Measurements from ENCODE around the gene SYT9. TPM values are rescaled to one million over a fixed set of nuclear protein-coding genes. Genes with fewer than 3 reads are reported as not detected.

SYT9 gene
- total and polyA plus RNA-seq, 2 of the 8 experiments (the other 6 are each of a cell fraction or from before 2014, with no cell fraction given): 1.5 to 2.9 TPM

DNA sequence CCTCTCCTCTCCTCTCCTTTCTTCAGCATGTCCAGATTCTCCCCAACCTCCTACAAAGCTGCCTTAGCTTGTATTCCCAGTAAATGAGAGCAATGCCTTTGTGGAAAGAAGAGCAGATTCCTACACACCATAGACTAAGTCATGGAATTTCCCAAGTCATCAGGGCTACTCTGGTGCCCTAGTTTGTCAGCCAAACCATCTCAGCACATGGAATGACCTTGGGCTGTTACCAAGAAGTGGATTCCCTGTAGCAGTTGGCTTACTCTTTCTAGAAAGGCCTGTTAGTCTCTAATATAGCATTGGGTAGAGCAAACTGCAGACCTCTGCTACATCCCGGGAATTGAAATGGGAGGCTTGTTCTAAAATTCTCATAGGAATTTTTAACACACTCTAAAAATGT lies 124.7 kb downstream of the SYT9 start:
- POLR2A ChIA-PET (ENCODE audit: partially characterized antibody): no interaction called here
- Histone ChIP-seq H4K8ac (ENCODE audit: extremely low read depth, insufficient read depth, low read length) (no peak overlapping the region), H3K56ac (replicated peaks; ENCODE audit: insufficient read length, low read depth, low read length) (peak overlapping the region; percentile 75), H3K9ac (replicated peaks in 1 of 4; ENCODE audit: extremely low read depth in 1 of 4, low read depth in 3 of 4, low read length in 3 of 4) (no peak overlapping the region), H3K4me1 (replicated peaks in 1 of 4; ENCODE audit: control insufficient read depth in 3 of 4, insufficient read depth in 4 of 4, low read length in 3 of 4) (no peaks in the 10 kb centered on the region), H4K91ac (replicated peaks; ENCODE audit: insufficient read length, low read length) (no peak overlapping the region), H4K20me1 (replicated peaks in 1 of 2; ENCODE audit: control insufficient read depth in 1 of 2, insufficient read depth in 2 of 2, low read length in 2 of 2) (no peaks in the 10 kb centered on the region), H2AK5ac (ENCODE audit: low read depth, low read length) (no peak overlapping the region), H3K9me3 (ENCODE audit: insufficient read depth in 2 of 2, low read depth in 1 of 2, low read length in 1 of 2) (peaks cover 0 to 11% of the 10 kb centered on the region in 2 experiments; a peak in 3 of 4 replicates), H3K18ac (ENCODE audit: extremely low read depth, low read length) (no peak overlapping the region), H4K5ac (ENCODE audit: insufficient read length, low read depth, low read length) (no peak overlapping the region), H2BK15ac (ENCODE audit: low read length) (no peak overlapping the region), H2AFZ (ENCODE audit: low read length) (no peak overlapping the region), H3K27ac (ENCODE audit: low read depth, low read length) (no peak overlapping the region), H3K36me3 (ENCODE audit: control insufficient read depth in 2 of 4, insufficient read depth in 4 of 4, low read length in 3 of 4) (no peaks in the 10 kb centered on the region), H2BK20ac (ENCODE audit: low read length) (no peak overlapping the region), H3K14ac (ENCODE audit: insufficient read length) (no peak overlapping the region), H3K23me2 (ENCODE audit: low read depth, low read length) (peaks cover 1% of the 10 kb centered on the region; the same call in 1 of the 2 replicates), H2BK12ac (ENCODE audit: low read depth, low read length) (no peak overlapping the region), H2BK120ac (replicated peaks; ENCODE audit: low read depth, low read length) (no peak overlapping the region), H3K4me3 (ENCODE audit: extremely low read depth in 1 of 4, insufficient read depth in 2 of 4, low read depth in 3 of 4, low read length in 4 of 4) (no peak overlapping the region), H3K23ac (ENCODE audit: insufficient read length) (no peak overlapping the region), H3K79me2 (ENCODE audit: control insufficient read depth in 1 of 2, insufficient read depth in 2 of 2, low read length in 2 of 2) (no peaks in the 10 kb centered on the region), H3K79me1 (ENCODE audit: low read depth, low read length) (no peaks in the 10 kb centered on the region), H3K4me2 (ENCODE audit: insufficient read depth in 1 of 2, low read depth in 2 of 2, low read length in 2 of 2) (no peak overlapping the region), H3K27me3 (replicated peaks in 1 of 4; ENCODE audit: control insufficient read depth in 3 of 4, extremely low read depth in 1 of 4, insufficient read depth in 3 of 4, low read length in 3 of 4) (no peaks in the 10 kb centered on the region), H2BK5ac (ENCODE audit: low read depth, low read length) (no peak overlapping the region), H3K4ac (replicated peaks; ENCODE audit: insufficient read length, low read depth, low read length) (no peak overlapping the region)
- FAIRE-seq (no peak), DNase-seq (ENCODE audit: low read depth in 1 of 2, low spot score in 2 of 2) (no peak)
- CTCF ChIA-PET (ENCODE audit: partially characterized antibody): no interaction called here
- WGBS, 2 experiments (ENCODE audit: extremely low coverage in 1 of 2, insufficient coverage in 1 of 2, insufficient read length in 1 of 2, insufficient replicate concordance in 2 of 2, low coverage in 1 of 2, low lambda C conversion rate in 2 of 2, missing lambda C conversion rate in 1 of 2): 87% methylated on average over 1 of the region's 1 CpG; no CpG with 5 or more reads in 1 of the 2 experiments
- TF ChIP-seq, protein P1, sequence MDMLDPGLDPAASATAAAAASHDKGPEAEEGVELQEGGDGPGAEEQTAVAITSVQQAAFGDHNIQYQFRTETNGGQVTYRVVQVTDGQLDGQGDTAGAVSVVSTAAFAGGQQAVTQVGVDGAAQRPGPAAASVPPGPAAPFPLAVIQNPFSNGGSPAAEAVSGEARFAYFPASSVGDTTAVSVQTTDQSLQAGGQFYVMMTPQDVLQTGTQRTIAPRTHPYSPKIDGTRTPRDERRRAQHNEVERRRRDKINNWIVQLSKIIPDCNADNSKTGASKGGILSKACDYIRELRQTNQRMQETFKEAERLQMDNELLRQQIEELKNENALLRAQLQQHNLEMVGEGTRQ (IDR thresholded peaks at IDR 0.05; ENCODE audit: low read length): no peak
- TF ChIP-seq CEBPB (IDR thresholded peaks at IDR 0.05; ENCODE audit: low read depth, low read length) (no peak), EZH2 (IDR thresholded peaks at IDR 0.05; ENCODE audit: low read depth, low read length, severe bottlenecking) (no peak), SP2 (IDR thresholded peaks at IDR 0.05; ENCODE audit: low read length) (no peak), TCF12 (IDR thresholded peaks at IDR 0.05; ENCODE audit: low read depth, low read length) (no peak), CBX5 (IDR thresholded peaks at IDR 0.05; ENCODE audit: low read depth, low read length) (no peak), TAF1 (IDR thresholded peaks at IDR 0.05; ENCODE audit: low read depth, low read length) (no peak), JUND (IDR thresholded peaks at IDR 0.05; ENCODE audit: low read length) (no peak), KDM5A (IDR thresholded peaks at IDR 0.05; ENCODE audit: low read length) (no peak)
- TF ChIP-seq, protein P2, sequence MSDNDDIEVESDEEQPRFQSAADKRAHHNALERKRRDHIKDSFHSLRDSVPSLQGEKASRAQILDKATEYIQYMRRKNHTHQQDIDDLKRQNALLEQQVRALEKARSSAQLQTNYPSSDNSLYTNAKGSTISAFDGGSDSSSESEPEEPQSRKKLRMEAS (IDR thresholded peaks at IDR 0.05): no peak
- TF ChIP-seq, protein P3, sequence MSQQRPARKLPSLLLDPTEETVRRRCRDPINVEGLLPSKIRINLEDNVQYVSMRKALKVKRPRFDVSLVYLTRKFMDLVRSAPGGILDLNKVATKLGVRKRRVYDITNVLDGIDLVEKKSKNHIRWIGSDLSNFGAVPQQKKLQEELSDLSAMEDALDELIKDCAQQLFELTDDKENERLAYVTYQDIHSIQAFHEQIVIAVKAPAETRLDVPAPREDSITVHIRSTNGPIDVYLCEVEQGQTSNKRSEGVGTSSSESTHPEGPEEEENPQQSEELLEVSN (IDR thresholded peaks at IDR 0.05): no peak
- TF ChIP-seq, protein P4, sequence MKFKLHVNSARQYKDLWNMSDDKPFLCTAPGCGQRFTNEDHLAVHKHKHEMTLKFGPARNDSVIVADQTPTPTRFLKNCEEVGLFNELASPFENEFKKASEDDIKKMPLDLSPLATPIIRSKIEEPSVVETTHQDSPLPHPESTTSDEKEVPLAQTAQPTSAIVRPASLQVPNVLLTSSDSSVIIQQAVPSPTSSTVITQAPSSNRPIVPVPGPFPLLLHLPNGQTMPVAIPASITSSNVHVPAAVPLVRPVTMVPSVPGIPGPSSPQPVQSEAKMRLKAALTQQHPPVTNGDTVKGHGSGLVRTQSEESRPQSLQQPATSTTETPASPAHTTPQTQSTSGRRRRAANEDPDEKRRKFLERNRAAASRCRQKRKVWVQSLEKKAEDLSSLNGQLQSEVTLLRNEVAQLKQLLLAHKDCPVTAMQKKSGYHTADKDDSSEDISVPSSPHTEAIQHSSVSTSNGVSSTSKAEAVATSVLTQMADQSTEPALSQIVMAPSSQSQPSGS (IDR thresholded peaks at IDR 0.05; ENCODE audit: low read length): no peak

All from H1 (cell line).